ENCODE data around the gene KLHDC10. TPM values are rescaled to one million over a fixed set of nuclear protein-coding genes. Genes with fewer than 3 reads are reported as not detected.

The KLHDC10 gene
- total RNA-seq, 1 experiment from 2014 or later = 21.6 TPM

GRCh38 chr7:130139193-130139960 lies 69.0 kb downstream of the KLHDC10 start:
- Histone ChIP-seq H3K4me2 (ENCODE audit: low read length) (no peak overlapping the region), H4K20me1 (ENCODE audit: low read length) (no peaks in the 10 kb centered on the region), H3K9me2 (replicated peaks; ENCODE audit: low read length) (no peaks in the 10 kb centered on the region), H3K4me3 (ENCODE audit: low read length) (no peak overlapping the region), H2AFZ (ENCODE audit: low read length) (no peak overlapping the region), H3K36me3 (ENCODE audit: low read depth, low read length) (0 out of 2 replicates have a peak, but pooled peaks cover 3% of the 10 kb centered on the region), H3K4me1 (ENCODE audit: insufficient read depth, low read length) (peaks cover under 1% of the 10 kb centered on the region; the same call in 1 of the 2 replicates), H3F3A (ENCODE audit: low read length, unreplicated experiment) (no peaks in the 10 kb centered on the region), H3K79me2 (ENCODE audit: low read length) (no peaks in the 10 kb centered on the region), H3K27ac (ENCODE audit: low read length) (no peak overlapping the region), H3K9ac (ENCODE audit: low read length) (no peak overlapping the region), H3K27me3 (ENCODE audit: low read length) (no peaks in the 10 kb centered on the region), H3K9me3 (ENCODE audit: low read length) (no peaks in the 10 kb centered on the region)
- DNase-seq = no peak
- ATAC-seq = no peak
- ChIA-PET POLR2A (ENCODE audit: unreplicated experiment) (no interaction called here), CTCF (interaction anchor here (0.5 kb wide), 1 partner anchor 45 kb away, joined by 3 read pairs; no protein-coding TSS in a partner anchor)
- no TSS peak for BruUV-seq (replicated peaks)
- intact Hi-C loops (cut with micrococcal nuclease) = no loop called here
- no peak for TF ChIP-seq EZH2phosphoT487 (IDR thresholded peaks at IDR 0.05; ENCODE audit: borderline replicate concordance, low read length)
- no peak for TF ChIP-seq CTCF (conservative IDR thresholded peaks at IDR 0.05; ENCODE audit: low read depth, low read length)
- TF ChIP-seq EZH2 (IDR thresholded peaks at IDR 0.05; ENCODE audit: low read length, unreplicated experiment) = no peak

DNA sequence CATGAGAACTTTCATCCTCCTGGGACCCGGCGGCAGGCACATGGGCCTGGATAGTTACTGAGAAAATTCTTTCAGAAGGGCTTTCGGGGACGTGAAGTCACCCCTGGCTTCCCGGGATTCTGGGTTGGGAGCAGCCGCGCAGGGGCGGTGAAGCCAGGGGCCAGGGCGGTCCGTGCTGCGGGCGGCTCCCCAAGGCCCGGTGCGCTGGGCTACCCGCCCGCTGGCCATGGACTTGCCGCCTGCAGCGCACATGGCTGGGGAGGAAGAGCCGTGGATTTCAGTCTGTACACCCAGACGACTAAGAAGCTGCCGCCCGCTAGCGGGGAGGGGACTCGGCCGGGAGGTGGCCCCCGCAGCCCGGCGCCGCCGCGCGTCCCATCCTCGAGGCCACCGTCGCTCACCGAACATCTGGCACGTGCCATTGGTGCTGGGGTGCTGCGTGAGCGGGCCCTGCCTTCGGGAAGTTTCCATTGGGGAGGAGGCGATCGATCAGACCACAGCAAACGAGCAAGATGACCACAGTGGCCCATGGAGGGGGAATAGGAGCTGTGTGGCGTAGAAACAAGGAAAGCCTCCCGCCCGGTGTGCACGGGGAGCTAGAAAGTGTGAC lies 70.3 kb downstream of the KLHDC10 start:
- DNase-seq (no peak), ATAC-seq (no peak)
- POLR2A ChIA-PET (ENCODE audit: unreplicated experiment) = no interaction called here
- Histone ChIP-seq H4K20me1 (ENCODE audit: low read length) (no peaks in the 10 kb centered on the region), H2AFZ (ENCODE audit: low read length) (no peak overlapping the region), H3K4me2 (ENCODE audit: low read length) (no peak overlapping the region), H3K36me3 (ENCODE audit: low read depth, low read length) (0 out of 2 replicates have a peak, but pooled peaks cover 3% of the 10 kb centered on the region), H3K27ac (ENCODE audit: low read length) (no peak overlapping the region), H3K79me2 (ENCODE audit: low read length) (no peaks in the 10 kb centered on the region), H3K4me3 (ENCODE audit: low read length) (no peak overlapping the region), H3K9me2 (replicated peaks; ENCODE audit: low read length) (no peaks in the 10 kb centered on the region), H3K4me1 (ENCODE audit: insufficient read depth, low read length) (peaks cover 5% of the 10 kb centered on the region; the same call in 1 of the 2 replicates), H3K27me3 (ENCODE audit: low read length) (no peaks in the 10 kb centered on the region), H3K9me3 (ENCODE audit: low read length) (no peaks in the 10 kb centered on the region), H3F3A (ENCODE audit: low read length, unreplicated experiment) (no peaks in the 10 kb centered on the region), H3K9ac (ENCODE audit: low read length) (no peak overlapping the region)
- no TSS peak for BruUV-seq (replicated peaks)
- CTCF ChIA-PET = no interaction called here
- intact Hi-C loops (cut with micrococcal nuclease) = no loop called here
- TF ChIP-seq EZH2 (IDR thresholded peaks at IDR 0.05; ENCODE audit: low read length, unreplicated experiment) (no peak), CTCF (conservative IDR thresholded peaks at IDR 0.05; ENCODE audit: low read depth, low read length) (no peak)
